GM19238 (cell line): ENCODE data around the gene SLC44A4.
A peak's percentile ranks its signal among the peaks of the same experiment; 100 is the strongest.
"Not testable (repeated sequence)": the region's sequence is repeated elsewhere in the genome, so short reads cannot be mapped to it uniquely, and the experiment has no call there.

Experiments
- DNase-seq: peaks from one replicate; pipeline ENCODE4 v3.0.0; 2011; ENCODE audit warnings: low spot score; ENCODE audit not compliant: insufficient read length

SLC44A4 gene

GRCh38 chr6:31860349-31860748, 18.4 kb downstream of the SLC44A4 start:
- no peak for DNase-seq

GRCh38 chr6:31859923-31860322, 18.9 kb downstream of the SLC44A4 start:
- DNase-seq: no peak

- no peak for DNase-seq
These were observed 20.1 kb downstream of the SLC44A4 start for GRCh38 chr6:31858707-31859106.

GRCh38 chr6:31857774-31858173, 21.0 kb downstream of the SLC44A4 start:
- not testable (repeated sequence) for DNase-seq

- DNase-seq: not testable (repeated sequence)
These were observed 26.6 kb downstream of the SLC44A4 start for GRCh38 chr6:31851980-31852718.

GRCh38 chr6:31851485-31851832, 27.3 kb downstream of the SLC44A4 start:
- DNase-seq: no peak

GRCh38 chr6:31850765-31851484, 27.9 kb downstream of the SLC44A4 start:
- DNase-seq: no peak

GRCh38 chr6:31847276-31847978, 31.4 kb downstream of the SLC44A4 start:
- DNase-seq: no peak

- no peak for DNase-seq
These were observed 34.3 kb downstream of the SLC44A4 start for GRCh38 chr6:31844507-31844906.

- DNase-seq: no peak
These were observed 36.7 kb downstream of the SLC44A4 start for GRCh38 chr6:31842053-31842452.

- DNase-seq: not testable (repeated sequence)
These were observed 39.0 kb downstream of the SLC44A4 start for GRCh38 chr6:31839779-31840126.

- no peak for DNase-seq
These were observed 39.8 kb downstream of the SLC44A4 start for GRCh38 chr6:31838968-31839367.

GRCh38 chr6:31838114-31838553, 40.7 kb downstream of the SLC44A4 start:
- not testable (repeated sequence) for DNase-seq

- DNase-seq: no peak
These were observed 41.3 kb downstream of the SLC44A4 start for GRCh38 chr6:31837369-31838113.

- no peak for DNase-seq
These were observed 42.1 kb downstream of the SLC44A4 start for GRCh38 chr6:31836474-31837368.

GRCh38 chr6:31836047-31836473, 42.7 kb downstream of the SLC44A4 start:
- DNase-seq: no peak

GRCh38 chr6:31834367-31835250, 44.2 kb downstream of the SLC44A4 start:
- DNase-seq: peak; percentile 71

- no peak for DNase-seq
These were observed 47.2 kb downstream of the SLC44A4 start for GRCh38 chr6:31831350-31832215.
